Muscle of back (tissue), 11 donors: ENCODE results near the gene LRRC4C. TPM values are rescaled to one million over a fixed set of nuclear protein-coding genes. Genes with fewer than 3 reads are reported as not detected.
A peak's percentile ranks its signal among the peaks of the same experiment; 100 is the strongest.

ENCODE experiments used
- DNase-seq, 3 donors: peaks; one replicate each; pipeline versions ENCODE4 v3.0.0 to v3.0.0-alpha.2; 2013
- polyA plus RNA-seq, 10 donors: library from polyadenylated mRNA; unstranded; fragments of 120-200 nt; gene quantifications; one replicate each; pipeline ENCODE4 v1.2.1, GENCODE V29; 2013; ENCODE audit not compliant: insufficient read length in 10 of 10

Gene LRRC4C
- polyA plus RNA-seq, 10 donors = 1.8 to 5.4 (median 3.4) TPM

DNA sequence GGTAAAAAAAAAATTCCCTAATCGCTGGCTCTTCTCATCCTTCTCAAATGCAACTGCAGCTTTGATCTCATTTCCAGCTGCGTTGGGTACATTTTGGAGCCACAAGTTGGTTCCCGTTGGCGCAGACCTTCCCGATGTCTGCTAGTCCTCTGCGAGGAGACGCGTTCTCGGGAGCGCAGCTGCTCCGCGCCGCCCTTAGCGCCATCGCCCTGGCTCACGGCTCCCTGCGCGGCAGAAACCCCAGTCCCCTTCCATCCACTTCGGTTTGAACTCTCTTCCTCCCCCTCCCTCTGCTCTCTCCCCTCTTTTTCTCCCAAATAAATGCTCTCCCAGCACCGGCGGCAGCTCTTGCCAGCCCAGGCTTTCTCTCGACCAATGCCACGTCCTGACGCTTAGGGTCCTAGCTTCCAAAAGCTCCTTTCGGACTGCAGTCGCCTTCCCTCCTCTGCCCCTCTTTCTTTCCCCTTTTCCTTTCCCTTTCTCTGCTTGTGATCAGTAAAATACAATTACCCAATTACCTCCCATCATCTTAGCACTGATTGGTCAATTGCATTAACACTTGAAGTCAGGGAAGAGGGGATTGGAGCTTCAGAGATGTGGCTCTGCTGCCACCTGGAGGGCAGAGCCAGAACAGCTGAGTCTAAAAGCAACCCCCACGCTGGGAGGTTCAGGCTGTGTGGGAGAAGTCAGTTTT is 1165.7 kb downstream of the LRRC4C start:
- DNase-seq = peak; percentile 89 to 96 (median 90)

GRCh38 chr11:40292721-40293508 is 1166.5 kb downstream of the LRRC4C start:
- peak in 2 of 3 donors; percentile 46 to 79 for DNase-seq

GRCh38 chr11:40291741-40292140 is 1167.7 kb downstream of the LRRC4C start:
- peak in 1 of 3 donors; percentile 50 for DNase-seq

DNA sequence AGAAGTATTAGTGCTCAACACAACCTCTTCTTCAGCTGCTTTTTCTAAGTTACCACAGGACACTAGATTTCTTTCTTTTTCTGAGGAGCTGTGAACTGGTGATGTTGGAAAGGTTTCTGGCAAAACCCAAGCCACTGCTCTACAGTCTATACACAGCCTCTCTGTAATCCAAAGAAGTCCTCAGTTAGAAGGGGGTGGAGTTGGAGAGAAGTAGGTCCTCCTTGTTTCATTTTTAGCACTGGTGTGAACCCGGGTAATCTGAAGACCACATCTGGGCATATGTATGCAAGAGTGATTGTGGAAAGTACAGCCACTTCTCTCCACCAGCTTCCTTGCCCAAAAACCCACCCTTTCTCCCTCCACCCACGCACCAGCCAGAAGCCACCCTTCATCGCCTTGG is 1168.1 kb downstream of the LRRC4C start:
- DNase-seq = peak in 2 of 3 donors; percentile 24 to 67

DNA sequence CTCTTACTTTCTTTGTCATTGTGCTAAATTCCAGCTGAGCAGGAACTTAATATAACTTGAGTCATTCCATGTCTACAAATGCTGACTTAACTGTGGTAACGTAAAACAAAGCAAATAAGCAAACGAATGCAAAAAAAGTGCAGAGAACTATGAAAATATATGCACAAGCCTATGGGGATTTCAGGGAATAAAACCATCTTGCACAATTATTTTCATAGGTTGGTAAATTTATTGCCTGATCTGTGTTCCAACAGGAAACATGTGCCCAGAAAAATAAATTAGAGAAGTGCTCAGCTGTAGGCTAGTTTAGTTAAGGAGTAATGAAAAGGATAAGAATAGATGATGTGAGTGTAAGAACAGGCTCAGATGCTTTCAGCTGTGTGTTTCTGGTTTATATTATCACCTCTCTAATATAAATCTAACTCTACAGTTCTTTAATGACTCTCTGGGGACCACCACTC is 1169.3 kb downstream of the LRRC4C start:
- peak in 2 of 3 donors; percentile 28 to 69 for DNase-seq

GRCh38 chr11:40289370-40289769 is 1170.1 kb downstream of the LRRC4C start:
- no peak for DNase-seq

- DNase-seq = no peak
These were observed 1171.3 kb downstream of the LRRC4C start for GRCh38 chr11:40287916-40288803.

- DNase-seq = no peak
These were observed 1173.3 kb downstream of the LRRC4C start for GRCh38 chr11:40286137-40286536.

GRCh38 chr11:40285558-40285957 is 1173.9 kb downstream of the LRRC4C start:
- DNase-seq = no peak

DNA sequence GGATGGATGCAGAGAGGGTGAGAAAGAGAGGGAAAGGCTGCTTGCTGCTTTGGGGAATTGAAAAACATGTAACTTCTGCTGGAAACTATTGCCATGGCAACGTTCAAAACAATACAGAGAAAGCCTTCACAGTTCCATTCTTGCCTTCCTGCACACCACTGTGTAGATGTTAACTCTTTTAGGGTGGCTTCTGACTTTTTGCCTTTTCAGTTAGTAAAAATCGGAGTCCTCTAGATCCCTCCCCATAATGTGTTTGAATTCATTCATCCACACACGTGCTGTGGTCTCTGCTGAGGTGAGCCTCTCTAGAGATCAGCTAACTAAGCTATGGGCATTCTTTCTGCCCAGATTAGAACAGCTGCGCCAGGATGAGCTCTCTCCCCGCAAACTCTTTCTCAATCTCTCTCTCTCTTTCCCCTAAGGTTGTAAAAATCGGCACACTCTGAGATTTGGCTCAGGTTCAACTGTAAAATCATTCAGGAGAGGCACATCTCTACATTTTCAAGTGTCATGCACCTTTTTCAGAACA is 1178.3 kb downstream of the LRRC4C start:
- peak in 2 of 3 donors; percentile 74 to 82 for DNase-seq

GRCh38 chr11:40280159-40281051 is 1179.0 kb downstream of the LRRC4C start:
- DNase-seq = peak in 2 of 3 donors; percentile 36 to 65

DNA sequence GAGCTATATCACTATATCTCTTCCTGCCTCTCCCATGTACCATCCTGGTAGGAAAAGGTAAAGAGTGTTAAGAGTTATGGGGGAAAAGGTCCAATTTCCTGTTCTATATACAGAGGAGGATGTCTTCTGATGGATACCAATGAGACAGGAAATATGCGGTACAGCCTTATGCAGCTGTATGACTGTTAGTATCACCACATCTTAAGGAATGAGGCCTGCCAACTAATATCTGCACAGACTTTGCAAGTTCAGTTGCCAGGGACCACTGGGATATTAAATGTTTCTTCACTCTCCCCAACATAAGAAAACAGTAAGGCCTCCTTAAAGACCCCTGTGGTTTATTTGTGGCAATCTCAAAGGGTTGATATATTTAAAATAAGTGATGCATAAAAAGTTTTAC is 1182.5 kb downstream of the LRRC4C start:
- DNase-seq = no peak

DNA sequence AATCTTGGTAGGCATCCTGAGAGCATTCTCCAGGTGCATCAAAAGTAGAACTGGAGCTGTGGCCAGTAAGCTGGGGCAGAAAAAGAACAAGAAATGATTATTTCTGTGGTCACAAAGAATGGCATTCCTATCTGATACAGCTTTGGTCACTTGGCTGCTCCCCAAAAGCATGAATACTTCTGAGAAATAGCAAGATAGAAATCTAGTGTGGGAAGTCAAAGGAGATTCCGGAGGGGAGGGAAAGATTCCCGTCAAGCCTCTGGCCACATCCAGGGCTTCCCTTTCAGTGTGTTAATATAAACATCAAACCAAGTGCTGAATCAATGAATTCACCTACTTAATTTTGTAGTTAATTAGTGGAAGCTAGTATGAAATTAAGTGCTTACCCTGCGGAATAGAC is 1185.4 kb downstream of the LRRC4C start:
- no peak for DNase-seq

- no peak for DNase-seq
These were observed 1186.2 kb downstream of the LRRC4C start for GRCh38 chr11:40273192-40273732.

DNA sequence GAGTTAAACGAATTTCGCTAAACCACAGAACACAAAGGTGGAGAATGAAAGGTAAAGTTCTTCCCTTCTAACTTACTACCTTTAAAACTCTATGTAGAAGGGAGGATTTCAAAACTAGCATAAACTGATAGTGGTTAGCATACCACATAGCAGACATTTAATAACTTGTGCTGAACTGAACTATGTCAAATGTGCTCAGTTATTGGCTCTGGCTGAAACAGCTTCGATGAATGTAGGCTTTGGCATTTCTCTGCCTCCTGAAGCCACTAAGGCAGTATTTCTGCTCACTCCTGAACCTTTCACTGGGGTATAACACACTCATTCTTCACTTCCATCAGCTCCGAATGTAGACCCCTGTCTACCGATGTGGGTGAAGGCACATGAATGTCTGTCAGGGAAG is 1188.1 kb downstream of the LRRC4C start:
- DNase-seq = no peak

- no peak for DNase-seq
These were observed 1189.6 kb downstream of the LRRC4C start for GRCh38 chr11:40269865-40270264.

GRCh38 chr11:40268551-40268950 is 1190.9 kb downstream of the LRRC4C start:
- DNase-seq = no peak

- no peak for DNase-seq
These were observed 1204.0 kb downstream of the LRRC4C start for GRCh38 chr11:40255457-40255856.

DNA sequence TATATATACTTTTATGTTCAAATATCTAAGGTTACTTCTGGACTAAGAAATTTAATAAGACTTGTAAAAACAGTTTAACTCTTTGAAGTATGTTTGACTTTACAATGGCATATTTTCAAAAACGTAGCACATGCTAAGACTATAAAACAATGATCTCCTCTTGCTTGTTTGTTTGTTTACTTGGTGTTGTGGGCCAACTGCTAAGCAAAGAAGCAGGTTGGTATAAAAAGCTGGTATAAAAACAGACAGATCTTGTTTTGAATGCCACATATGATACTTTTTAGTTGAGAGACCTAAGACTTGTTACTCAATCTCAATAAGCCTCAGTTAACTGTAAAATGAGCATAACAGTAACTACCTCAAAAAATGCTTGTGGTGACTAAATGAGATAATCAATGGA is 1206.3 kb downstream of the LRRC4C start:
- no peak for DNase-seq

GRCh38 chr11:40252236-40252635 is 1207.2 kb downstream of the LRRC4C start:
- no peak for DNase-seq
